Activated naive CD4-positive, alpha-beta T cell treated with anti-CD3 and anti-CD28 coated beads, Interleukin-2, amount 10 ng/mL, durations not matched to agents 7 days and 5 days (primary cell): Measurements from ENCODE around the gene CMSS1.

ENCODE experiments used
- CTCF ChIA-PET: fragments of 350-600 bp; sonication (Branson Sonifier 250); formaldehyde crosslinking; loops from one replicate; lab custom pipeline; 2021; ENCODE audit warnings: antibody characterized with exemption; lab: Charles Lee
- DNase-seq: peaks from one replicate; pipeline ENCODE4 v3.0.0-alpha.2; 2020
- H3K27ac Mint-ChIP-seq: one replicate; pipeline ENCODE4 v1.8.0; 2021; ENCODE audit warnings: mild to moderate bottlenecking, moderate library complexity, mixed read lengths
- H3K27me3 Mint-ChIP-seq: one replicate; pipeline ENCODE4 v1.8.0; 2021; ENCODE audit warnings: mild to moderate bottlenecking, mixed read lengths
- H3K36me3 Mint-ChIP-seq: one replicate; pipeline ENCODE4 v1.8.0; 2021; ENCODE audit warnings: mixed read lengths
- H3K4me1 Mint-ChIP-seq: one replicate; pipeline ENCODE4 v1.8.0; 2021; ENCODE audit warnings: mixed read lengths
- H3K4me3 Mint-ChIP-seq: one replicate; pipeline ENCODE4 v1.8.0; 2021; ENCODE audit warnings: mild to moderate bottlenecking, moderate library complexity, mixed read lengths
- H3K9me3 Mint-ChIP-seq: one replicate; pipeline ENCODE4 v1.8.0; 2021; ENCODE audit warnings: mixed read lengths

The CMSS1 gene

DNA sequence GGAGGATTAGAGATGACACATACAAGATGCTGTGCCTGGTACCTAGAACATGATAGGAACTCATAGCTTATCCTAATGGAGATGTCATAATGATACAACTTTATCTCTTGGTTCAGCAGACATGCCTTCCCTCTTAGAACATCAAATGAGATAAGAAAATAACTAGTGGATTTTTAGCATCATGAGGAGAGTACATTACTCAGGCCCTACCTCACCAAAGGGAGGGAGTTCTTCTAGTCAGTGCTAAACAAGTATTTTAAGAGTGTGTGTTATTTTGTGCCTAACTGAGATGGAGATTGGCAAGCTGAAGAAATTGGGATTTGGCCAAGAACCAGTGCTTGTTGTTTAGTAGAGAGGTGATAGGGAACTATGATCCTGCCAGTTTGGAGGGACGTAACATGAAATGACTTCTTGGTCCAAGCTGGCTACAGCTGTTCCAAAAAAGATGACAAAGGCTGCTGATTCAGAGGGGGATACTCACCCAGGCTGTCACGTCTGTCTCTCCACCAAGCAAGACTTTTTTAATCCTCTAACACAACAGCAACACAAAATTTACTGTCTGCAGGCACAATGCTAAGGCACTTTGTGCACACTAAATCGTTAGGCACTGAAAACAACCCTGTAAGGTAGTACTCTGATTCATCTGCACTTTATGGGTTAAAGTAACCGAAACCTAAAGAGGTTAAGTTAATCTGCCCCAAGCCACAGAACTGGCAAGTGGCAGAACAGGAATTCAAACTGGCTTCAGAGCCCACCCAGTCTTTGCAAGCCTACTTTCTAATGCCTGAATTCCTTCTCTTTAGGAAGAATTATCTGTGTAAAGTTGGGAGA is 126.5 kb downstream of the CMSS1 start:
- H3K9me3 Mint-ChIP-seq, result no peaks in the 10 kb centered on the region
- no peak overlapping the region for H3K4me3 Mint-ChIP-seq
- H3K27ac Mint-ChIP-seq, result no peak overlapping the region
- no peak for DNase-seq
- no peaks in the 10 kb centered on the region for H3K4me1 Mint-ChIP-seq
- H3K36me3 Mint-ChIP-seq, result no peaks in the 10 kb centered on the region
- CTCF ChIA-PET, result no interaction called here
- H3K27me3 Mint-ChIP-seq, result no peaks in the 10 kb centered on the region

DNA sequence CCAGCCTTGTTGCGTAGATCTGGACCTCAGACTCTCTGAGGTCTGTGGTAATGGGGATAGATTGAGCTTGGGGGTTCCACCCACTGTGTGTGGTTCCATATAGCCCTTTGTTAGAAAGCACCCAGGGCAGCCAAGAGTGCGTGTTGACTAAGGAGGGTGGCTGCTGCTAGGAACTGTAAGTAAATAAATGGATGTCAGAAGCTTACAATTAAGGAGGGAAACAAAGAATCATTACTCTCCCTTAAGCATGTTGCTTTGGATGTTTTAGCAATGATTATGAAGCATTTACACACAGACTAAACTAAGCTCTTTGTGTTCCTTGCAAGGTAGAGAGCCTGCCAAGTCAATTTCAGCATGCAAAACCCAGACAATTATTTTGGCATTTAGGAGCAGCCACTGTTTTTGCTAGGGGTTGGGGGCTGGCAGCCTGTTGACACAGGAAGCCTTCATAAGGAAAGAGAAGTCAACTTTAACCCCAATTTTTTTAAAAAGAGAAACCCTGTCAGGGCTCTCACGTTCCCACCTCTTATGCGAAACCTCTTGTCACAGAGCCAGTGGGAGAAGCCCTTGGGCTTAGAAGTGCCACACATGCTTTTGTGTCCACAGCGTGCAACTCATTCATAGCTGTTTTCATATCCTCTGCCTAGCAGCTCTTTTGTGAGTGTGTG is 127.8 kb downstream of the CMSS1 start:
- Mint-ChIP-seq H3K27ac (no peak overlapping the region), H3K27me3 (no peaks in the 10 kb centered on the region), H3K4me3 (no peak overlapping the region), H3K36me3 (no peaks in the 10 kb centered on the region), H3K4me1 (no peaks in the 10 kb centered on the region), H3K9me3 (no peaks in the 10 kb centered on the region)
- CTCF ChIA-PET, result no interaction called here
- no peak for DNase-seq

GRCh38 chr3:99947356-99947755 is 129.7 kb downstream of the CMSS1 start:
- Mint-ChIP-seq H3K4me3 (no peak overlapping the region), H3K9me3 (no peaks in the 10 kb centered on the region), H3K27ac (no peak overlapping the region), H3K27me3 (no peaks in the 10 kb centered on the region), H3K4me1 (no peaks in the 10 kb centered on the region), H3K36me3 (no peaks in the 10 kb centered on the region)
- no peak for DNase-seq
- CTCF ChIA-PET, result interaction anchor here (0.8 kb wide), 1 partner anchor 139 kb away, joined by 3 read pairs; no protein-coding TSS in a partner anchor

DNA sequence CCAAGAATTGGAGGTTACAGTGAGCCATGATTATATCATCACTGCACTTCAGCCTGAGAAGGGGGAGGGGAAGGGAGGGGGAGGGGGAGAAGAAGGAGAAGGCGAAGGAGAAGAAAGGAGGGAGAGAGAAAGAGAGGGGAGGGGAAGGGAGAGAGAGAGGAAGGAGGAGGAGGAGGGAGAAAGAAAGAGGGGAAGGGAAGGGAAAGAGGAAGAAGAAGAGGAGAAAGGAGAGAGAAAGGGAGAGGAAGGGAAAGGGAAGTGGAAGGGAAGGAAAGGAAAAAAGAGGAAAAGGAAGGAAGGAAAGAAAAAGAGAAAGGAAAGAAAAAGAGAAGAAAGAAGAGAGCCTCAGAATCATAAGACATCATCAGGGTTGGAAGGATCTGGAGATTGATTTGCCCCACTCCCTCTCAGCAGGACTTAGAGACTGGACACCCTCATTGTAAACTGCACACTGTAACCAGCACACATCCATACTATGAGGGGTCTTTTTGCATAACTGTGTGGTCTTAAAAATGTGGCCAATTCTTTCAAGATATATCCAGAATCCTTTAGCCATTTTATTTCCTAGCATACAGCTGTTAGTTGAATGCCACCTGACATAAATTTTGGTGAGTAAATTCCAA is 130.9 kb downstream of the CMSS1 start:
- no peaks in the 10 kb centered on the region for H3K9me3 Mint-ChIP-seq
- H3K27ac Mint-ChIP-seq, result no peak overlapping the region
- DNase-seq, result no peak
- H3K36me3 Mint-ChIP-seq, result no peaks in the 10 kb centered on the region
- H3K4me1 Mint-ChIP-seq, result no peaks in the 10 kb centered on the region
- H3K4me3 Mint-ChIP-seq, result no peak overlapping the region
- CTCF ChIA-PET, result no interaction called here
- no peaks in the 10 kb centered on the region for H3K27me3 Mint-ChIP-seq

- H3K4me1 Mint-ChIP-seq, result no peaks in the 10 kb centered on the region
- no peak overlapping the region for H3K27ac Mint-ChIP-seq
- CTCF ChIA-PET, result no interaction called here
- no peaks in the 10 kb centered on the region for H3K9me3 Mint-ChIP-seq
- no peaks in the 10 kb centered on the region for H3K27me3 Mint-ChIP-seq
- no peak overlapping the region for H3K4me3 Mint-ChIP-seq
- no peaks in the 10 kb centered on the region for H3K36me3 Mint-ChIP-seq
- no peak for DNase-seq
Observed at GRCh38 chr3:99949956-99950670, 132.5 kb downstream of the CMSS1 start.

- H3K27ac Mint-ChIP-seq, result no peak overlapping the region
- CTCF ChIA-PET, result no interaction called here
- no peaks in the 10 kb centered on the region for H3K36me3 Mint-ChIP-seq
- H3K4me3 Mint-ChIP-seq, result no peak overlapping the region
- H3K9me3 Mint-ChIP-seq, result no peaks in the 10 kb centered on the region
- DNase-seq, result no peak
- no peaks in the 10 kb centered on the region for H3K27me3 Mint-ChIP-seq
- H3K4me1 Mint-ChIP-seq, result no peaks in the 10 kb centered on the region
Observed at GRCh38 chr3:99950921-99951320, 133.3 kb downstream of the CMSS1 start.

DNA sequence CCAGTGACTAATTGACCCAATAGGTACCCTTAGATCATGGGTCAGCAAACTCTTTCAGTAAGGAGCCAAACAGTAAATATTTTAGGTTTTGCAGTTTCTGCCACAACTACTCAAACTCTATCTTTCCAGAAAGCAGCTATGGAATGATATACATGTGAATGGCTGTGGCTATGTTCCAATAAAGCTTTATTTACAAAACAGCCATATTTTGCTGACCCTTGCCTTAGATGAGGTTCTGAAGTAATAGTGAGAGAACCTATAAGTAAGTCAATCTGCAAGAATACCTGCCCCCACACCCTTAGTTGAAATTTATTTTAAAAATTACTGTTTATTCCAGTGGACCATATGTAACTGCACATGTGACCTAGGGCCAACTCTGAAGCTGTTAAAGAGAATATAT is 134.0 kb downstream of the CMSS1 start:
- CTCF ChIA-PET, result no interaction called here
- Mint-ChIP-seq H3K9me3 (no peaks in the 10 kb centered on the region), H3K36me3 (no peaks in the 10 kb centered on the region), H3K4me3 (no peak overlapping the region), H3K27ac (no peak overlapping the region), H3K4me1 (no peaks in the 10 kb centered on the region), H3K27me3 (no peaks in the 10 kb centered on the region)
- no peak for DNase-seq

GRCh38 chr3:99952306-99952705 is 134.6 kb downstream of the CMSS1 start:
- CTCF ChIA-PET, result no interaction called here
- no peak overlapping the region for H3K4me3 Mint-ChIP-seq
- H3K27me3 Mint-ChIP-seq, result no peaks in the 10 kb centered on the region
- no peak overlapping the region for H3K27ac Mint-ChIP-seq
- DNase-seq, result no peak
- no peaks in the 10 kb centered on the region for H3K9me3 Mint-ChIP-seq
- H3K4me1 Mint-ChIP-seq, result no peaks in the 10 kb centered on the region
- H3K36me3 Mint-ChIP-seq, result no peaks in the 10 kb centered on the region

DNA sequence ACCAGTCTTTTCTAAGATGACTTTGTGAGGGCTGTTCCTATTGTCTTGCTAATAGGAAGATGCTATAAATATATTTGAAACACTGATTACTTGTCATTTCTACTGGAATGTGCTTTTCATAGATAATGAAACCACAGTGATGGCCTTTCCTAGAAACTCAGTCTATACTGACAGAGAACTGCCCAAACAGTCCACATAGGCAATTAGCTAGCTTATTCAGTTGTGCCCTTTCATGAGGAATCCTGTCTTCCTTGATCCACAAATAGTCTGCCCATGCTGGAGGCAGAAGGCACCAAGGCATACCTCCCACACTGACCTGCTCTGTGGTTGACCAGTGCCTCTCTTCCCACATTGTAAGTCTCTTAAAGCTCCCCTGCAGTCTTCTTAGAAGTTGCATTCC is 135.9 kb downstream of the CMSS1 start:
- CTCF ChIA-PET, result no interaction called here
- Mint-ChIP-seq H3K9me3 (no peaks in the 10 kb centered on the region), H3K4me1 (no peaks in the 10 kb centered on the region), H3K36me3 (no peaks in the 10 kb centered on the region), H3K27me3 (no peaks in the 10 kb centered on the region), H3K27ac (no peak overlapping the region), H3K4me3 (no peak overlapping the region)
- DNase-seq, result no peak

GRCh38 chr3:99954914-99955644 is 137.4 kb downstream of the CMSS1 start:
- Mint-ChIP-seq H3K4me3 (no peak overlapping the region), H3K36me3 (no peaks in the 10 kb centered on the region), H3K27me3 (no peaks in the 10 kb centered on the region), H3K27ac (no peak overlapping the region), H3K9me3 (no peaks in the 10 kb centered on the region), H3K4me1 (no peaks in the 10 kb centered on the region)
- CTCF ChIA-PET, result no interaction called here
- DNase-seq, result no peak

DNA sequence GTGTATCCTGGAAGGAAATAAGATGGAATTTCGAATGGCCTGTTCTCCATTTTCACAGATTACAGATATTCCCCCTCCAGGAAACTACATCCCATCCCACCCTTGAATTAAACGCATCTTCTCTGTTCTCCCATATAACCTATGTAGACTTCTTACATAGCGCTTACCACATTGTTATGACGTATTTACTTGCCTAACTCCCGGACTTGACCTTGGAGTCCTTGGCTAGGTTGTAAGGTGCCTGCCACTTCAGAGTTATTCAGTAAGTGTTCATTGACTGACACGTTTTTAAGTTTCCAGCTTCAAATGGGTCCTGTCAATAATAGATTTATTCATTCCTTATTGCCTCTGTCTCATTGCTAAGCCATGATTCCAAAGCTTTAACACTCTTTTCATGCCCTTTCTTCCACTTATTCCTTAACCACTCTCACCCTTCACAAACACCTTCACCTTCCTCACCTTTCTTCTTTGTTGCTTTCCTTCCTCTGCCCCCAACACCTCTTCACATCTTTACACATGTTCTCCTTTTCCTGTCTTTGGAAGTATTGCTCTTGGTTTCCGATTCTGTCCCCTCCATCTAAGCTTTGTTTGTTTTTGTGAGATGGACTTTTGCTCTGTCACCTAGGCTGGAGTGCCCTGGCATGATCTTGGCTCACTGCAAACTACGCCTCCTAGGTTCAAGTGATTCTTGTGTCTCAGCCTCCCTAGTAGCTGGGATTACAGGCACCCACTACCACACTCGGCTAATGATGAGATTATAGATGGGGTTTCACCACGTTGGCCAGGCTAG is 138.3 kb downstream of the CMSS1 start:
- no peaks in the 10 kb centered on the region for H3K27me3 Mint-ChIP-seq
- H3K4me3 Mint-ChIP-seq, result no peak overlapping the region
- H3K27ac Mint-ChIP-seq, result no peak overlapping the region
- CTCF ChIA-PET, result no interaction called here
- H3K9me3 Mint-ChIP-seq, result no peaks in the 10 kb centered on the region
- no peaks in the 10 kb centered on the region for H3K36me3 Mint-ChIP-seq
- DNase-seq, result no peak
- no peaks in the 10 kb centered on the region for H3K4me1 Mint-ChIP-seq

GRCh38 chr3:99957151-99957796 is 139.6 kb downstream of the CMSS1 start:
- DNase-seq, result no peak
- no peaks in the 10 kb centered on the region for H3K9me3 Mint-ChIP-seq
- H3K27ac Mint-ChIP-seq, result no peak overlapping the region
- CTCF ChIA-PET, result interaction anchor here (0.8 kb wide), 1 partner anchor 126 kb away, joined by 5 read pairs; no protein-coding TSS in a partner anchor
- H3K4me3 Mint-ChIP-seq, result no peak overlapping the region
- no peaks in the 10 kb centered on the region for H3K4me1 Mint-ChIP-seq
- H3K27me3 Mint-ChIP-seq, result no peaks in the 10 kb centered on the region
- H3K36me3 Mint-ChIP-seq, result no peaks in the 10 kb centered on the region
